NCI-H1436 (cell line): Measurements from ENCODE around the gene NGF.

Experiments
- DNase-seq: peaks from one replicate; lab custom pipeline; 2025; lab: John Stamatoyannopoulos, UW

The NGF gene

GRCh38 chr1:115283249-115283648 lies 54.8 kb downstream of the NGF start:
- DNase-seq: no peak

- no peak for DNase-seq
Observed at GRCh38 chr1:115282807-115283208, 55.2 kb downstream of the NGF start.

- DNase-seq: no peak
Observed at GRCh38 chr1:115281143-115281542, 56.9 kb downstream of the NGF start.

GRCh38 chr1:115280064-115280463 lies 58.0 kb downstream of the NGF start:
- DNase-seq: no peak

GRCh38 chr1:115278211-115278610 lies 59.8 kb downstream of the NGF start:
- no peak for DNase-seq

GRCh38 chr1:115277276-115277675 lies 60.8 kb downstream of the NGF start:
- no peak for DNase-seq

GRCh38 chr1:115275216-115275615 lies 62.8 kb downstream of the NGF start:
- peak; percentile 18 for DNase-seq

- DNase-seq: no peak
Observed at GRCh38 chr1:115274467-115274866, 63.6 kb downstream of the NGF start.

- no peak for DNase-seq
Observed at GRCh38 chr1:115266729-115267421, 71.2 kb downstream of the NGF start.

GRCh38 chr1:115265099-115265498 lies 73.0 kb downstream of the NGF start:
- no peak for DNase-seq

GRCh38 chr1:115262886-115263285 lies 75.2 kb downstream of the NGF start:
- DNase-seq: no peak

- DNase-seq: no peak
Observed at GRCh38 chr1:115261496-115261895, 76.6 kb downstream of the NGF start.

- DNase-seq: no peak
Observed at GRCh38 chr1:115258302-115258866, 79.7 kb downstream of the NGF start.

GRCh38 chr1:115257591-115257990 lies 80.5 kb downstream of the NGF start:
- DNase-seq: no peak

- DNase-seq: no peak
Observed at GRCh38 chr1:115255154-115255553, 82.9 kb downstream of the NGF start.

GRCh38 chr1:115252585-115252984 lies 85.5 kb downstream of the NGF start:
- no peak for DNase-seq

- DNase-seq: no peak
Observed at GRCh38 chr1:115251856-115252255, 86.2 kb downstream of the NGF start.

GRCh38 chr1:115251340-115251748 lies 86.7 kb downstream of the NGF start:
- no peak for DNase-seq

- no peak for DNase-seq
Observed at GRCh38 chr1:115246526-115246925, 91.5 kb downstream of the NGF start.

- DNase-seq: no peak
Observed at GRCh38 chr1:115245227-115245626, 92.8 kb downstream of the NGF start.

- no peak for DNase-seq
Observed at GRCh38 chr1:115242543-115242942, 95.5 kb downstream of the NGF start.

GRCh38 chr1:115241309-115241708 lies 96.7 kb downstream of the NGF start:
- DNase-seq: no peak

GRCh38 chr1:115240297-115240696 lies 97.8 kb downstream of the NGF start:
- DNase-seq: no peak

GRCh38 chr1:115239426-115239825 lies 98.6 kb downstream of the NGF start:
- no peak for DNase-seq
